SHP77 treated with DMSO at 0.1 percent for 48 hours (cell line): Measurements from ENCODE around the gene MMP17.

ENCODE experiments used
- DNase-seq: peaks from one replicate; lab custom pipeline; 2025; lab: John Stamatoyannopoulos, UW

MMP17 gene

DNA sequence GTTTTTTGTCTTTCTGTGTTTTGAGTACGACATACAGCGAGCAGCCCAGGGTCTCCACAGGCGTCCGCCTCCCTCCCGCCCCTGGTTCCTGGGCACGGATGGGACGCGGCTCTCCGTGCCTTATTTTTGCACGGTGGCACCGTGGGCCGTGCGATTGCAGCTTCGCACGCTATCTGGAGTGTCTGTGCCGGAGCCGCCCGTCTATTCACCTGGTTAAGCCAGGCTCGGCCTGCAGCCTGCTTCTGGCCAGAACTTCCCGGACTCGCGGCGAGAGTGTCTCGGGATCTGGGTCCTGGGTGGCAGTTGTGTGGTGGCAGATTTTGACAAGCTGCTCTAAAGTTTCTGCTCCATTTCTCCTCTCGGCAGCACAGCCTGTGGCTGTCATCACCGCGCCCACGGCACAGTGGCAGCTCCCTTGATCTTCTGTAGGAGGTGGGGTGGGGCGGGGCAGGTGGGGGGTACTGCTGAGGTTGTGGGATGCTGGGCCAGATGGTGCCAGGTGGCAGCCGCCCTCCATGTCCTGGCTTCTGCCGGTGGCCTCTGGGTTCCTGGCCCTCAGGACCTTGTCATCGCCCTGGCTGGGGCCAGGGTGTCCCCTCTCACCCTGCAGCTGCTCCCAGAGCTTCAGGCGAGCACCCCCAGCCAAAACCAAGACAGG lies 2.9 kb downstream of the MMP17 start:
- peak; percentile 20 for DNase-seq

DNA sequence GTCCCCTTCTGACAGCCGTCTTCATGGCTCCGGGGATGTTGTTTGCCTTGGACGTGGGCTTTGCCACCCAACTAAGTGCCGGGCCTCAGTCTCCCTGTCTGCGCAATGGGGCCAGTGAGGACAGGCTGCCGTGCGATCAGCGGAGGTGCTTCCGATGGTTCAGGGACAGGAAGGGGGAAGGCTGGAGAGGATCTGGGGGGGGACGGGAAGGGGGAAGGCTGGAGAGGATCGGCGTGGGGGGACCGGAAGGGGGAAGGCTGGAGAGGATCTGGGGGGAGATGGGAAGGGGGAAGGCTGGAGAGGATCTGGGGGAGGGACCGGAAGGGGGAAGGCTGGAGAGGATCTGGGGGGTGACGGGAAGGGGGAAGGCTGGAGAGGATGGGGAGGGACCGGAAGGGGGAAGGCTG lies 3.4 kb downstream of the MMP17 start:
- no peak for DNase-seq

DNA sequence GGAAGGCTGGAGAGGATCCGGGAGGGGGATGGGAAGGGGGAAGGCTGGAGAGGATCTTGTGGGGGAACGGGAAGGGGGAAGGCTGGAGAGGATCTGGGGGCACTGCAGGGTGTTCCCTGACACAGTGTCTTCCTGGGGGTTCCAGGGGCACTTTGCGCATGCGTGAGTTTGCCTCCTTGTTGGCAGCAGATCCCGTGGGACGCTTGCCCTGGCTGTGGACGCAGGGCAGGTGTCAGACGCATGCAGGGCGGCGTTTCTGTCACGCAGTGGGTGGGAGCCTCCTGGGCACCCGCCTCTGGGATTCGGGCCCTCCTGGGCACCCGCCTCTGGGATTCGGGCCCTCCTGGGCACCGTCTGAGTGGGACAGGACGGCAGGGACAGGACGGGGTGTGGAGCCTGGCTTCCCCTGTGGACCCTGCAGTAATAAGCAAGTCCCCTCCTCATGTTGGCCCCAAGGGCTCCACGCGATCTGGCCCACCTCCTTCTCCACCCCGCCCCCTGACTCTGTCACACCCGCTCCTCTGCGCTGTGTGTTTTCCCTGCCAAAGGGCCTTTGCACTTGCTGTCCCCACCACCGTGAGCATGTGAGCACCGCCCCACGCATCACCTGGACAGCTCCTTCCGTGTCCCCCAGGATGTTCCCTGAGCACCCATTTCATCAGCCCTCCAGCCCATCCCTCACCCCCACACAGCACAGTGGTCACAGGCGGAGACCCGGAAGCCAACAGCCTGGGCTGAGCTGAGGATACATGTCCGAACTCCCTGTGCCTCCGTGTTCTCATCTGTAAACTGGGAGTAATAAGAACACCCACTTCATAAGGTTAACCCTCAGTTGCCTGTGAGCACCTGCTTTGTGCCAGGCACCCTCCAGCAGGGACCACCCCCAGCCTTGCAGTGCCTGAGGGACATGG lies 4.4 kb downstream of the MMP17 start:
- DNase-seq = no peak

DNA sequence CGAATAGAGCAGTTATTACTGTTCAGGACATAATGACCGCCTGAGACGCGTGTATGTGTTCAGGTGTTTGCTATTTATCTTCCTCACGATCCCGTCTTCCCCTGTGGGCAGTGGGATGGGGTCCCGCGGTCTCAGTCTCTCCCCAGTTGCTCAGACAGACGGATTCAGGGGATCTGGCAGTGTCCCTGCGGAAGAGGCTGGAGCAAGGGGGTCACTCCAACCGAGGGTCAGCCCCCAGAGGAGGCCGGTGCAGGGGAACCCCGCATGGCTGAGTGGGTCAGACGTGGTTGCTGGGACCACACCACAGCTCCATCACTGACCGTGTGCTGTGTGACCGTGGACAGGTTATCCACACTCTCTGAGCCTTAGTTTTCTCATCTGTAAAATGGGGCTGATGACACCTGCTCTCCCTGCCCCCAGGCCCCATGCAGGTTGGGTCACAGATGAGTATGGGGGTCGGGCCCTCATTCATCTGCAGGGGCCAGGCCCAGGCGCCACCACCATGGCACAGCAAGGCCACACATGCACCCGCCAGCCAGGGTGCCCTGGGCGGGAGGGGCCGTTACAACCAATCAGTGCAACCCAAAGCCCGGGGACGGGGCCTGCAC lies 5.2 kb downstream of the MMP17 start:
- no peak for DNase-seq

DNA sequence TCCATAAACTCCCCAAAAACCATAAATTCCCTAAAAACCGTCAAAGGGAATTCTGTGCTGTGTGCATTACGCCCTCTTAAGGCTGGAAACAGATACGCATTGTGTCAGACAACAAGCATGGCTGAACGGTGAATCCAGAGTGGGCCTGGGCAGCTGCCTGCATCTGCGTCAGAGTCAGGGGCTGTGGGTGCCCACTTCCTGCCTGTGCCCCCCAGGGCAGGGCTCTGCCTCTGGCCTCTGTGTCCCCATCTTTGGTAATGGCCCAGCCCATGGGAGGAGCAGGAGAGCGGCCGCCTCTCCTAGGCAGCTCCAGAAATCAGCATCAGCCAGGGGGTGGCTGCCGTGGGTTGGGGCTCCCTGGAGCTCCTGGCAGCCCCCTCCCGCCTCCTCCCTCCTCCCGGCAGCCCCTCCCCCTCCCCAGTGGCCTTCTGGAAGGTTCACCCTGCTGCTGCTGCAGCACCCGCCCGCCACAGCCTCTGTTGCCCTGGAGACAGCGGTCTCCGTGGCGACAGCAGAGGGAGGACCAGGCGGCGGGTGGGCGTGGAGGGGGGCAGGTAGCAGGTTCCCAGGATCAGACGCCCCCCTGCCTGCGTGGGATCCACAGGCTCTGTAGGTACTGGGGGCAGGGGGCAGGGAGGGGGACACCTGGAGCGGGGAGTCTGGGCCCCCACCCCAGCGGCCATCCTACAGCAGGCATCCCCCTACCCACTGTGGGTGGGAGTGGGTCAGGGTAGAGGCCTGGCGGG lies 5.9 kb downstream of the MMP17 start:
- peak; percentile 6 for DNase-seq

DNA sequence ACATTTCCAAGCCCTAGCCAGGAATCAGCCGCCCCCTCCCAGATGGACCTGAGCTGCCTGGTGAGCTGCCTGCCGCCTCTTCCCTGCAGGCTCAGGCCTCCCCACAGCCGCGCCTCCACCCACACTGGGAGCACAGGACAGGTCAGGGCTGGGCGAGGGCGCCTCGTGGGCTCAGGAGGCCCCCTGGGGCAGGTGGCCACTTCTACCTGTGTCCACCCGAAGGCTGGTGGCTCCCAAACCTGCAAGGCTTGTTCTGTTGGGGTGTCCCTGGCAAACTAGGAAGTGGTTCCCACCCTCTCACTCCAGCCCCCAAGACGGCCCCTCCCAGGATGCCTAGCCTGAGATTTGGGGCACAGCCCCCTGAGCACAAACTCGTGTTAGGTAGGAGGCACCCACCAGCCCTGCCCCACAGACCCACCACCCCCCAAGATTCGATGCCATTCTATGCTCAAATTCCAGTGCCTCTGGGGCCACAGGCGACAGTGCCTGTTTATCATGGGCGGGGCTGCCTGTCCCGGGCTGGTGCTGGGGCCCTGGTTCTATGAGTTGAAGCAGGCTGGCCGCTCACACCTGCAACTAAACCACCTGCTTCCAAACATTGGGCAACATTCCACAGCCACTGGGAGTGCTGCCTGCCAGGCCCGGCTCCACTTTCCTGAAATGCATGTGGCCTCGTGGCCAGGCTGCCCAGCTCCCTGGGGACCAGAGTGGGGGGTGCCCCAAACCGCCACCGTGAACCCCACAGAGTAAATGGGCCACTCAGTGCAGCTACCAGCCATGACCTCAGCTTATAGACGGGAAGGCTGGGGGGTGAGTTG lies 6.8 kb downstream of the MMP17 start:
- DNase-seq = no peak

DNA sequence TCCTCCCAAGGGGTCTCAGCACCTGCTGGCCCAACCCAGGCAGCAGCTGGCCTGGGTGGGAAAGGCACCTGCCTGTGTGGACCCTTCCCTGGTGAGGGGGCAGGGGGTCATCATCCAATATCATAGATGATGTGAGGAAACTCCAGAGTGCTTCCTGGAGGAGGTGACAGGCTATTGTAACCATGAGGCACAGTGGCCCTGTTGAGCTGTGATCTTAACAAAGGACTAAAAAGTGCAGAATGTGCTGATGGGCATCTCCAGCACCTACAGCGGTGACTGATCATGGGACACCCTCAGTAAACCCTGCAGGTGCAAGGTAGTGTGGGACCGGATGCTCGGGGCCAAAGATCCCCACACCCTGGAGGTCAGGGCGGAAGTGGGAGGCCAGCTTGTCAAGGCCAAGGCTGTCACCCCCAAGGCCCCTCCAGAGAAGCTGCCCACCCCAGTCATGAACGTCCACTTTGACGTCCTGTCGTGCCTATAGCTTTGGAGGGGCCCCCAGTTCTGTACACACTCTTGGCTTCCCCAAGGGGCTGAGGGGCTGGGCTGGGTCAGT lies 7.5 kb downstream of the MMP17 start:
- no peak for DNase-seq

DNA sequence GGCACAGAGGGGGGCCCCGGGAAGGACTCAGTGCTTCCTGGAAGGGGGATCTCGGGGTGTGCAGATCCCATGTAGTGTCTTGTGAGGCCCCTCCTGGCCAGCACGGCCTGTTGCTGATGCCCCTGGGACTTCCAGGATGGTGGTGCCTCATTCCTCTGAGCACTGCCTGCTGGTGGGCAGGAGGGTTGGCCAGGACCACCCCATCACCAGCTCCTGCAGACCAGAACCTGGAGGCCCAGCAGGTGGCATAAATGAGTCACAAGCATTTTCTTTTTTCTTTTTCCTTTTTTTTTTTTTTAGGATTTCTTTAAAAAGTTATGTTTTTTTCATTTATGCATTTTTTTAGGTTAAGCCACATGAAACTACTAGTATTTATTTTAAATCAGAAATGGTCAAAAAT lies 8.0 kb downstream of the MMP17 start:
- DNase-seq = no peak

DNA sequence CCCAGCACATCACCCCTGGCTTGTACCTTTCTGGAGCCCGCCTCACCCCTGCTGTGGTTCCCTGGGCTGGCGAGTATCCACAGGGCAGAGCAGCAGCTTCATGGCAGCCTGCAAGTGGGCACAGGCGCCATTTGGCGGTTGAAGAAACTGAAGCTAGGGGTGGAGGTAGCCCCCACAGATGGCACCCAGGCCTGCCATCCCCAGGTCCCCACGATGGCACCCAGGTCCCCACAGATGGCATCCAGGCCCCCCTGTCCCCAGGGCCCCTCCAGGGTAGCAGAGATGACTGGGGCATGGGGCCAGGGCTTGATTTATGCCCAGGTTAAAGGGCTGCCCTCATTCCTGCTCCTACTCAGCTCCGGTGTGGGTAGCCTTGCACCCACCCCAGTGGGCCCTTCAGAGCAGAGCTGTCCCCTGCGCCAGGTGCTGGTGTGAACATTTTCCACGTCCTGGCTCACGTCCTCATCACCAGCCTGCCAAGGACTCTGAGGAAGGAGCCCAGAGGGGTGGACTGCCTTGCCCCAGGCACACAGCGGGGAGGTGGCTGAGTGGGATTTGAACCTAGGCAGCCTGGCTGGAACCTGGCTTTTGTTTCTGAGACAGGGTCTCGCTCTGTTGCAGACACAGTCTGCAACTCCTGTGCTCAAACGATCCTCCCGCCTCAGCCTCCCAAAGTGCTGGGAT lies 8.7 kb downstream of the MMP17 start:
- no peak for DNase-seq

DNA sequence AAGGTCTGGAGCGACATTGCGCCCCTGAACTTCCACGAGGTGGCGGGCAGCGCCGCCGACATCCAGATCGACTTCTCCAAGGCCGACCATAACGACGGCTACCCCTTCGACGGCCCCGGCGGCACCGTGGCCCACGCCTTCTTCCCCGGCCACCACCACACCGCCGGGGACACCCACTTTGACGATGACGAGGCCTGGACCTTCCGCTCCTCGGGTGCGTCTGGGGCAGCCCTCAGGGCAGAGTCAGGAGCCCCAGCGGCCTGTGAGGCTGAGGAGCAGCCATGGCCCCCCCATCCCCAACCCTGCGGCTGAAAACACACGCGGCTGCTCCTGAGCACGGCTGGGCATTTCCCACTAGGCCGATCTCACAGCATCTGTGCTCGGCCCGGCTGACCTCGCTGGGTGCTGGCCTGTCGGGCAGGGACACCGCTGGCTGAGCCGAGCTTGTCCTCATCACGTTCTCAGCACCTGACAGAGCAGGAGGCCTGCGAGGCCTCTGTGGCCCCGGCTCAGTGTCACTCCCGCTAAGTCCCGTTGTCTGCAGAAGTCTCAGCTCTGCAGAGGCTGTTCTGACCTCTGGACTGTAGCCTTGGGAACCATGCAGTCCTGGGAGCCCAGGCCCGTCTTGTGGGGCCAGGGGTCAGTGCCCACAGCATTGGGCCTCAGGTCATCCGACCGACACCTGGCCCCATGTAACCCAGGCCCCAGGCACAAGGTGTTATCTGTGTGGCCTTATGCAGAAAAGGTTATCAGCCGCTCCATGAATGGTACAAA lies 12.6 kb downstream of the MMP17 start:
- no peak for DNase-seq

DNA sequence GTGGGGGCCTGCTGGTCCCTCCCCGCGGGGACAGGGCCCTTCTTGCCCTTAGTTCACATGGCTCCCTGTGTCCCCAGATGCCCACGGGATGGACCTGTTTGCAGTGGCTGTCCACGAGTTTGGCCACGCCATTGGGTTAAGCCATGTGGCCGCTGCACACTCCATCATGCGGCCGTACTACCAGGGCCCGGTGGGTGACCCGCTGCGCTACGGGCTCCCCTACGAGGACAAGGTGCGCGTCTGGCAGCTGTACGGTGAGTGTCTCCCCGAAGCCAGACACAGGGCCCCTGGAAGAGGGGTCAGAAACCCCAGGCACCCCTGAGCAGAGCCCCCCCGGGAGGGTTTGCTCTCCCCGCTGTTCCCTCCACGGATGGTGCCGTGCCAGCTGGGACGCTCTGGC lies 13.4 kb downstream of the MMP17 start:
- DNase-seq = no peak

DNA sequence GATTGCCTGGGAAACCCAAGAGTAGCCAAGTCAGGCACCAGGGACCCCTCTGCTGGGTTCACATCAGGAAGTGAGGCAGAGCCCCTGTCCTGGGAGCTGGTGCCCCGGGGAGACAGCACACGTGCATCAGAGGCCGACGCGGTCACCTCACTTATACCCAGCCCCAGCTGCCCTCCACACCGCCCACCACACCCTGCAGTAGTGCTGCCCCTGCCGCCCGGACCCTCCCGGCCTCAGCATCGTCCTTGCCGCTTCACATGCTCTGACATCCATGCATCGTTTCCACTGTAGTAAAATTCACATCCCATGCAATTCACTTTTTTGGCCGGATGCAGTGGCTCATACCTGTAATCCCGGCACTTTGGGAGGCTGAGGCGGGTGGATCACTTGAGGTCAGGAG lies 14.0 kb downstream of the MMP17 start:
- no peak for DNase-seq

DNA sequence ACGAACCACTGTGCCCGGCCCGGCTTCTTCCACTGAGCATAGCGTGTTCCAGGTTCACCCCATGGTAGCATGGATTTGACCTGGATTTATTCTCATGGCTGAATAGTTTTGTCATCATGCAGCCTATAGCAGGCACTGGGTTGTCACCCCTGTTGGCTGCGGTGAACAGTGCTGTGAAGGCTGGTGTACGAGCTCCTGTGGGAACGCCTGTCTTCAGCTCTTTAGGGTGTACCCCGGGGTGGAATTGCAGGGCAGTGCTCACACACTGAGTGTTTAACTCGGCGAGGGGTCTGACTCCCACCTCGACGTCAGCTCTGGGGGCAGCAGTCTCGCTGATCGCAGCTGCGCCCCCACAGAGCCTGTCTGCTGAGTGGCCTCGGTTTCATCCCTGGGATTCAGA lies 15.3 kb downstream of the MMP17 start:
- DNase-seq = no peak

DNA sequence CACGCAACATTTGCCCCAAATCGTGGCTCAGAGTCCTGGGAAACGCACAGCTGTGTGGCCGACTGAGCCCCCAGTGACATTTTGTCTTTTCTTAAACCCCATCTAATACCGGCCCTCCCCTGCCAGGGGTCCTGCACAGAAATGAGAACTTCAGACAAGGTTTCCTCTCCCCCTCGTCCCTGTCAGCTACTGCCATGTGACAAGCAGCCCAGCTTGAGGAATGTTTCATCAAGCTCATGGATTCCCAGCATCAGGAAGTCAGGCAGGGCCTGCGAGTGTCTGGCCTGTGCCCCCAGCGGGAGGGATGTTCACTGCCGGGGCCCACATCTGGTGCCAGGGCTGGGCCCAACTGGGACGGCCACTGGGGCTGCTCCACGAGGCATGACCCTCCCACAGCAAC lies 15.9 kb downstream of the MMP17 start:
- no peak for DNase-seq

DNA sequence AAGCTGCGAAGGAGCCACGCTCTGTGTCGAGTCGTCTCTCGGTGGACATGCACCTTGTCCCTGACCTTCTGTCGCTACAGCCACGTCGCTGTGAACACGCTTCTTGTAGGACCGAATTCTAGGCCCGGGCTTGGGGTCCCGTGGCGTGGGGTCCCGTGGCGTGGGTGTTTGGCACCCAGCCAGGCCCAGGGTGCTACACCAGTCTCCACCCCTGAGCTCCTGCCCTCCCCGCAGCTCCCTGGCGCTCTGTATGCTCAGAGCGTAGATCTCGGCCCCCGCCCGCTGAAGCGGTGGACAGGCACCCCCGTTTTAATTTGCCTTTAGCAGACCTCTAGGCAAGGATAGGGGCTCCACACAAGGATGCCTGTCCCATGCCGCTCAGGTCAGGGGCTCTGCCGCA lies 16.5 kb downstream of the MMP17 start:
- DNase-seq = no peak

DNA sequence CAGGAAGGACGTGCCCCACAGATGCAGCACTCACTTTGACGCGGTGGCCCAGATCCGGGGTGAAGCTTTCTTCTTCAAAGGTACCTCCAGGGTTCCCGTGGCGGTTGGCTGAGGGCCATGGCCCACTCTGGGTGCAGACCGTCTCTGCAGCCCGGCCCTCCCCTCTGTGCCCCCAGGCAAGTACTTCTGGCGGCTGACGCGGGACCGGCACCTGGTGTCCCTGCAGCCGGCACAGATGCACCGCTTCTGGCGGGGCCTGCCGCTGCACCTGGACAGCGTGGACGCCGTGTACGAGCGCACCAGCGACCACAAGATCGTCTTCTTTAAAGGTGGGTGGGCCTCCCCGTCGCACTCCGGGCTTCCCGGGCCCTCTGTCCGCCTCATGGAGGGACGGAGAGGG lies 16.9 kb downstream of the MMP17 start:
- DNase-seq = peak; percentile 3

DNA sequence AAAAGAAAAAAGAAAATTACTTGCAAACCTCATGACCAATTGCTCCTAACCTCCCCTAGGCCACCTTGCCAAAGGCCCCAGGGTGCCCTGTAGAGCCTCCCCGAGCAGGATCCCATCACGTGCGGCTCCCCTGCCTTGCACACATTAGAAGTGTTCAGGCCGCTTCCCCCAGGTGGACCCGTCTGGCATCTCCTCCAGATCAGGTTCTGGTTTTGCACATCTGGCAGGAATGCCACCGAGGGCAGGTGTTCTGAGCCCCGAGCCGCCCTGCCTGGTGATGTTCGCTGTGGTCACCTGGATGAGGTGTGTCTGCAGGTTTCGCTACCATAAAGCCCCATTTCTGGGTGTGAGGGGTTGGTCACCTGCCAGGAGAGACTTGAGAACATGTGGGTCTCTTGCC lies 19.3 kb downstream of the MMP17 start:
- no peak for DNase-seq

DNA sequence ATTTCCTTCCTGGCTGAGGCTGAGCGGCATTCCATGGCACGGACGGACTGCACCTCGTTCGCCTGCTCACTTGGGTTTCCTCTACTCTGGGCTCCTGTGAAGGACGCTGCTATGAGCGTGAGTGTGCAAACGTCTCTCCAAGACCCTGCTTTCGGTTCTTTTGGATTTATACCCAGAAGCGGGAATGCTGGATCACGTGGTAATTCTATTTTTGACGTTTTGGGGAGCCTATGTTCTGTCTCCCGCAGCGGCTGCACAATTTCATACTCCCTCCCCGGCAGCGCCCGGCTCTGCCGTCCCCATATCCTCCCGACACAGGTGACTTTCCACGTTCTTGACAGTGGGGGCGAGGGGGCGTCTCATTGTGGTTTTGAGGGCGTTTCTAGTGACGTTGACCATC lies 20.6 kb downstream of the MMP17 start:
- DNase-seq = no peak

DNA sequence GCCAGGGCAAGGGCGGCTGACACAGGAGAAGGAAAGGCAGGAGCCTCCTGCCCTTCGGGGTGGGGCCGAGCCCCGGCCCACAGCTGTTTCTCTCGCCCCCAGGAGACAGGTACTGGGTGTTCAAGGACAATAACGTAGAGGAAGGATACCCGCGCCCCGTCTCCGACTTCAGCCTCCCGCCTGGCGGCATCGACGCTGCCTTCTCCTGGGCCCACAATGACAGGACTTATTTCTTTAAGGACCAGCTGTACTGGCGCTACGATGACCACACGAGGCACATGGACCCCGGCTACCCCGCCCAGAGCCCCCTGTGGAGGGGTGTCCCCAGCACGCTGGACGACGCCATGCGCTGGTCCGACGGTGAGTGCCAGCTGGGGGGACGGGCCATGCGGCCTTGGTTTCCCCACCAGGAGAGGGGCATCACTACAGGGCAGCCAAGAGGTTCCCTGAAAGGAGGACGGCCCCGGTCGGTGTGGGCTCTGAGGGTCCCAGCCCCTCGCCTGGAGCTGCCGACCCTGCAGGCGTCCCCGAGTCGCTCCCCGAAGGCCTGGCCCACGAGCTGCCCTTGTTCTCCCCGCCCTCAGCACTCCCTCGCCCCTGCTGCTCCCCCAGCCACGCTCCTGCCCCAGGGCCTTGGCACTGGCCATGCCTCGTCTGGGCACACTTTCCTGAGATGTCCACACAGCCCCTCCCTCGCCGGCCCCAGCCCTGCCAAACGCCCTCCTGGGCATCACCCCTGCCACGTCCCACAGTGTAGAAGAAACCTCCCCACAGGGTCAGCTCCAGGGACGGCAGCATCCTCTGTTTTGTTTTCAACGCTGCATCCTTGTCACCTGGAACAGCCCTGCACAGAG lies 21.7 kb downstream of the MMP17 start:
- no peak for DNase-seq
